ENCODE measurements around the gene INO80E.
"Not testable (repeated sequence)": the region's sequence is repeated elsewhere in the genome, so short reads cannot be mapped to it uniquely, and the experiment has no call there.

Gene INO80E

GRCh38 chr16:29995911-29996765, at the start of gene INO80E:
TSS of gene INO80E (plus strand) at chr16:29996241. CDS start at chr16:29996311, 70 bp downstream.
- DNase-seq: peak; percentile 97 to 100 (median 100)
- intact Hi-C loops (cut with DNase I): loop anchor here (2.0 to 10.0 kb wide), 3 partner anchors 21 to 181 kb away; partner anchors contain the start of genes PAGR1 and PRRT2

GRCh38 chr16:29947897-29948296, 48.1 kb upstream of the INO80E start:
- DNase-seq: no peak
- intact Hi-C loops (cut with DNase I): no loop called here

- intact Hi-C loops (cut with DNase I): no loop called here
- no peak for DNase-seq
Observed at GRCh38 chr16:29950806-29951461, 45.1 kb upstream of the INO80E start.

- DNase-seq: no peak
- intact Hi-C loops (cut with DNase I): no loop called here
Observed at GRCh38 chr16:29951625-29952365, 44.2 kb upstream of the INO80E start.

DNA sequence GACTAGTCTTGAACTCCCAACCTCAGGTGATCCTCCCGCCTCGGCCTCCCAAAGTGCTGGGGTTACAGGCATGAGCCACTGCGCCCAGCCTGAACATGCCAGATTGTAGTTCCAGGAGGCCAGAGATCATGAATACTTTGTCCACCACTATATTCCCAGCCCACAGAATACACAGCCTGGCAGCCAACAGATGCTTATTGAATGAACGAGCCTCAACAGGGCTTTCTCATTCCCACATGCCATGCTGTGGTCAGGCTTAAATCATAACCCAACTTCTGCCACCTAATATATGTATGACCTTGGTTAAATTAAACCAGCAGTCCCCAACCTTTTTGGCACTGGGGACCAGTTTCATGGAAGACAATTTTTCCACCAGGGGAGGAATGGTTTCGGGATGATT, 37.3 kb upstream of the INO80E start:
- intact Hi-C loops (cut with DNase I): no loop called here
- no peak for DNase-seq

- intact Hi-C loops (cut with DNase I): no loop called here
- DNase-seq: no peak
Observed at GRCh38 chr16:29959293-29959692, 36.7 kb upstream of the INO80E start.

DNA sequence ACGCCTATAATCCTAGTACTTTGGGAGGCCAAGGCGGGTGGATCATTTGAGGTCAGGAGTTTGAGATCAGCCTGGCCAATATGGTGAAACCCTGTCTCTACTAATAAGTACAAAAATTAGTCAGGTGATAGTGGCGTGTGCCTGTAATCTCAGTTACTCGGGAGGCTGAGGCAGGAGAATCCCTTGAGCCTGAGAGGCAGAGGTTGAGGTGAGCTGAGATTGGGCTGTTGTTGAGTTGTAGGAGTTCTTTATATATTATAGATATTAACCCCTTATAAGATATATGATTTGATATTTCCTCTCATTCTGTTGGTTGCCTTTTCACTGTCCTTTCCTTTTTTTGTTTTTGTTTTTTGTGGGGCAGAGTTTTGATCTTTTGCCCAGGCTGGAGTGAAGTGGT, 36.2 kb upstream of the INO80E start:
- intact Hi-C loops (cut with DNase I): loop anchor here (5.0 kb wide), 1 partner anchor 33 kb away; the partner anchor contains the start of gene KCTD13
- not testable (repeated sequence) for DNase-seq

DNA sequence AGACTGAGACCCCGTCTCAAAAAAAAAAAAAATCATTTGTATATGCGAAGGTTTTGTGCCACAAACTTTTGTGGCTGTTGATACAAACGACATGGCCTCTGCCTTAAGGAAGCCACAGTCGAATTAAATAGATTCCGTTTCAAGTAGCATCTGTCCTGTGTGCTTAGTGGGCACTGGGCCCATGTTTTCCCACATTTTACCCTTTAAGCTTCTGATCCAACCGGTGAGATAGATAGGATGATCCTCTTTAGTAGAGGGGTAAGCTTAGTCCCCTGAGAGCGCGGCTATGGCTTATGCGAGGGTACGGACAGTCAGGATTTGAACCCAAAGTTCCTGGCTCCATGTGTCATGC, 34.9 kb upstream of the INO80E start:
- no peak for DNase-seq
- intact Hi-C loops (cut with DNase I): loop anchor here (1.0 to 5.0 kb wide), 2 partner anchors 12 to 34 kb away; partner anchors contain the start of genes KCTD13 and TAOK2

GRCh38 chr16:29961479-29962343, 34.3 kb upstream of the INO80E start, which contains the start of gene TMEM219:
TSS of gene TMEM219 (plus strand) at chr16:29962079. CDS start at chr16:29963144, 1,065 bp downstream.
- intact Hi-C loops (cut with DNase I): loop anchor here (1.0 to 5.0 kb wide), 2 partner anchors 12 to 34 kb away; partner anchors contain the start of genes KCTD13 and TAOK2
- peak; percentile 69 to 96 (median 92) for DNase-seq

DNA sequence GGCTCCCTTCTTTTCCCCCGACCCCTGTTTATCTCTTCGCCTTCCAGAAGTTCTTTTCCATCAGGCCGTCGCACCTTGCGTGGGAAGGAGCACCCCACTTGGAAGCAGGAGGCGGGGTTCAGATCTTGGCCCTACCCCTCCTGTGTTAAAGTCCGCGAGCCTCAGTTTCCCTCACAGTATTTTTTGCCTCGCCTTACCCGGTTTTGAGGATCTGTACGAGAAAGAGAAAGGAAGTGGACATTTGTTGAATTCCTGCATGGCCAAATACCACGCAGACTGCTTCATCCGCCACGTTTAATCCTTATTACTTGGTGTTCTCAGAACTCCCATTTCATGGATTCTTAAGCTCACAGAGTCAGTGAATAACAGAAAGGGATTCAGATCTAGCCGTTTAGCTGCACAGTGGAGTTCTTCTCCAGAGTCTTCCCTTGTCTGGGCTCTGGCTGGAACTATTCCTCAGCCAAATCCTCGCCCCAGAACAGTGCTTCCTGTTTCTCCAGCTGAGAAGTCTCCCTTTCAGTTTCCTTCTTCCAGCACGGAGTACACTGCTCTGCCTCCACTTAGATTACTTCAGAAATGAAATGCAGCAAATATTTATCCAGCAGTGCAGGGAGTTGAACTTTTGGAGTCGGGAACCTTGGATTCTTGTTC, 33.6 kb upstream of the INO80E start:
- peak in 8 of 42 donors; percentile 13 to 45 (median 27) for DNase-seq
- intact Hi-C loops (cut with DNase I): loop anchor here (5.0 kb wide), 1 partner anchor 35 kb away; the partner anchor contains the start of gene KCTD13

GRCh38 chr16:29963021-29963743, 32.9 kb upstream of the INO80E start:
- intact Hi-C loops (cut with DNase I): loop anchor here (5.0 kb wide), 1 partner anchor 36 kb away; the partner anchor contains the start of gene KCTD13
- no peak for DNase-seq

DNA sequence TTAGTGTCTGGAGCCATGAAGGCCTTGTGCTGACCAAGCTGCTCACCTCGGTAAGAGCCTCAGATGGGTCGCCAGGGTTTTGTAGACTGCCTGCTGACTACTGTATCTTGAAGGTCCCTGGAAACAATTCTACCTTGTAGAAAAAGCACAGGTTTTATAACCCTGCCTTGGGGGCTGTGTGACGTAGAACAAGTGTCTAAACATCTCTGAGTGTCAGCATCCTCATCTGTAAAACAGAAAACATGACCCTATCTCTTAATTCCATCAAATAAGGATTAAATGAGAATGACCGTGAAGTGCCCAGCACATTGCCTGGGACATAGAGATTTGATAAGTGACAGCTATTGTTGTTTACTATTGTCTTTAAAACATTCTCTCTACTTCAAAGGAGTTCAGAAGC, 27.8 kb upstream of the INO80E start:
- DNase-seq: no peak
- intact Hi-C loops (cut with DNase I): no loop called here

GRCh38 chr16:29971304-29971703, 24.7 kb upstream of the INO80E start:
- no peak for DNase-seq
- intact Hi-C loops (cut with DNase I): no loop called here

DNA sequence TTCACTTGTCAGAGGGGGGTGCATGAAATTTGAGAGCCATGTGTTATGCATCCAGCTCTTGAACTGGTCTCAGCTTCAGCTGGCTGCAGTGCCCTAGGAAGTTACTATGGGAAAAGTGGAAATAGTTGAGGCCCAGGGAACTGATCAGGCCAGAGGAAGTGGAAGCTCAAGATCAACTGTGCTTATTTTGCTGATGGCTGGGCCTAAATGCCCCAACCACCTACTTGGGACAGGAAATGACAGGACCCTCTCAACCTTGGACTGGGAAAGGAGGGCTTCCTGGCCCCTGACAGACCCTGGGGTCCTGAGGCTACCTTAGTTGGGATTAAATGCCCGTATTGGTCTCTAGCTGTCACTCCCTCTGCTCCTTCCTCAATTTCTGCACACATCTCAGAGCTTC, 23.5 kb upstream of the INO80E start:
- DNase-seq: no peak
- intact Hi-C loops (cut with DNase I): loop anchor here (2.0 kb wide), 1 partner anchor 46 kb away; the partner anchor contains the start of gene KCTD13

GRCh38 chr16:29972992-29973383, 23.1 kb upstream of the INO80E start:
- no peak for DNase-seq
- intact Hi-C loops (cut with DNase I): loop anchor here (1.0 to 2.0 kb wide), 2 partner anchors 12 to 46 kb away; partner anchors contain the start of gene KCTD13

DNA sequence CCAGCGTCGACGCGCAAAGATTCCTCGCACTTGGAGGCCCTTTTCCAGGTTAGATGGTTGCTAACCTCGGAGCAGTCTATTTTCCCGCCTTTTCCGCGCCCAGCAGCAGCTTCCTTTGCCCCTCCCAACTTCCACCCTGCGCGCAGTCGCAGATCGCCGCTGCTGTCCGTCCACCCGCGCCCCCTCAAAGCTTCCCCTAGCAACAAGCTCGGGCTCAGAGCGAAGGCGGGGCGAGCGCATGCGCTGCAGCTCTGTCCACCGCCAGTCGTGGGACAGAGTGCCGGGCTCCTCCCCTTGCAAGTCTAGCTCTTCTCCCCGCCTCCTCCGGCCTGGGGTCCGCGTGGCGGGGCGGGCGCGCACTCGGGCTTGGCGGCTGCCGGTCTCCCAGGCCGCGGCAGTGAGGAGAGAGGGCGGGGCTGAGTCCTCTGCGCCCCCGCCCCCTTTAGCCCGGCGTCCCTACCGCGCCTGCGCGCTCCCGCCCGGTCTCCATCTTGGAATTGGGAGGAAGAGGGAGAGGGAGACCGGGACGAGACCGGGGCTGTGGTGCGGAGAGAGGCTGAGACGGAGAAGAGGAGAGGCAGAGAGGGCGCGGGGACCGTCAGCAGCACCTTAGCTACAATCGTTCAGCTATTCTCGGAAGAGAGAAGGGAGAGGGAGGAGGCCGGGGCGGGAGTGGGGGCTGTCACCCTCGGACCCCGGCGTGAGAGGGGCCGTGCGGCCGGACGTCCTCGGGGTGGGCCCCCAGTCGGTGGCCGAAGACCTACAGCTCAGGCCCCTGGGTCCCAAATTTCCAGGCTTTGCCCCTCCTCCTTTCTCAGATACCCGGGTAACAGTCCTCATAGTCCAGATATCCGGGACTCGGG, 22.4 kb upstream of the INO80E start, which contains the start of gene TAOK2:
TSS of gene TAOK2 (plus strand) at position 485 of the 863 bp plus-strand sequence. CDS start 3,905 bp downstream, outside the sequence.
- peak; percentile 95 to 99 (median 98) for DNase-seq
- intact Hi-C loops (cut with DNase I): loop anchor here (1.0 to 2.0 kb wide), 3 partner anchors 12 to 47 kb away; partner anchors contain the start of genes HIRIP3 and KCTD13
